Bone marrow (tissue), 2 donors: ENCODE data around the gene FIZ1.

Experiments
- DNase-seq, 2 donors: peaks; one replicate each; lab custom pipeline; 2025; lab: John Stamatoyannopoulos, UW

The FIZ1 gene

DNA sequence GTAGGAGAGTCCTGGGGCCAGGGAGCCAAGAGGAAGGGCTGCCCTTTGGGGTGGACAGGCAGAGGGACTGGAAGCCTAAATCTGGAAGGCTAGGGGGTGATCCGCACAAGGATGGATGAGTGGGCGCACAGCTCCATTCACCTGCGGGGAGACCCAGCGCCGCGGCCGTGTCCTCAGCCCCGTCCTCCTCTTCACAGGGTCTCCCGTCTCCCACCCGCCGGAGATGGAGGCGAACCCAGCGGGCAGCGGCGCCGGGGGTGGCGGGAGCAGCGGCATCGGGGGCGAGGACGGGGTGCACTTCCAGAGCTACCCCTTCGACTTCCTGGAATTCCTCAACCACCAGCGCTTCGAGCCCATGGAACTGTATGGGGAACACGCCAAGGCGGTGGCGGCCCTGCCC is 14.1 kb upstream of the FIZ1 start:
- no peak for DNase-seq

DNA sequence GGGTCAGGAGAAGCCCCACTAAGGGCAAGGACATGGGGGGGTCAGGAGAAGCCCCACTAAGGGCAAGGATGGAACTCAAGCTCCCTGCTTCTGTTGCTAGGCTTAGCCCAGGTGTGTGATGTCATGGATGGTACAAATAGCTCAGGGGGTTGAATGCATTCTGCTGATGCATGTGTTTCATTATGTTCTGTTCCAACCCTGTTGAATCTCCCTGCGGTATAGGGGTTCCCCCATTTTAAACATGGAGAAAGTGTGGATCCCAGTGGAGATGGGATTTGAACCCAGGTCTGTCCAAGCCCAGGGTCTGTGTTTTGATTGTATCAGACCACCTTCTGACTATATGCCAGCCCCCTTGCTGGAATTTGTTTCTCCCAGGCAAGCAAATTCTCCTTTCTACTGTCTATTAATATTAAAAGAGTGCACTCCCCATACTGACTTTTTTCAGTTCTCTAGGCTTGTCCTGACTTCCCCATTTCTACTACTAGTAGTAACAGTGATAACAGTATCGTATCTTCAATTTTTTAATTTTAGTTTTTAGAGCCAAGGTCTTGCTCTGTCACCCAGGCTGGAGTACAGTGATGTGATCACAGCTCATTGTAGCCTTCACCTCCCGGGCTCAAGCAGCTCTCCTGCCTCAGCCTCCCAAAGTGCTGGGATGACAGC is 12.8 kb upstream of the FIZ1 start:
- DNase-seq, result no peak

DNA sequence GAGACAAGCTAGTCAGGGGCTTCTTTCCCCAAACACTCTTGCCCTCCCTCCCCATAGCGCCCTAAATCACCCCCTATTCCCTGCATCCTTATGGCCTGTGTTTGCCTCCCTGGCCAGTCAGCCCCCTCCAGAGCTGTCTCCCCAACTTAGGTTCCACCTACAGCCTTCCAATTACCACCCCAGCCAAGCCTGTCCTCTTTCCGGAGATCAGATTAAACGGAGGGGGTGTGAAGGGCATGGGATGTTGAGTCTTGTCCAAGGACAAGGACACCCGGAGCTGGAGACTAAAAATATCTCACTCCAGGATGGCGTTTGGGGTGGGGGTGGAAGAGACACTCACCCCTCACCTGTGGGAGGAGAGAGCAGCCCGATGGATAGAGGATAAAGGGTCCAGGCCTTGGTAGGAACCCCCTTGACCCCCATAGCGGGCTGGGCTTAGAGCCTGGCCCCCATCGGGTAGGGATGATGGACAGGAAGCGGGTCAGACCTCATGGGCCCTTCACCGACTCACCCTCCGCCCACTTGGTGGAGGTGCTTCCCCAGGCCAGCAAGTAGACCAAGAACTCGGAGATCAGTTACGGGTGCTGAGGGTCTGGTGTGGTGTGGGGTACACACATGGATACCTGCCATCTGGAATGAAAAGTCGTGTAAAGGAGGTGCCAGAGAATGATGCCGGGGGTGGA is 12.1 kb upstream of the FIZ1 start:
- no peak for DNase-seq

DNA sequence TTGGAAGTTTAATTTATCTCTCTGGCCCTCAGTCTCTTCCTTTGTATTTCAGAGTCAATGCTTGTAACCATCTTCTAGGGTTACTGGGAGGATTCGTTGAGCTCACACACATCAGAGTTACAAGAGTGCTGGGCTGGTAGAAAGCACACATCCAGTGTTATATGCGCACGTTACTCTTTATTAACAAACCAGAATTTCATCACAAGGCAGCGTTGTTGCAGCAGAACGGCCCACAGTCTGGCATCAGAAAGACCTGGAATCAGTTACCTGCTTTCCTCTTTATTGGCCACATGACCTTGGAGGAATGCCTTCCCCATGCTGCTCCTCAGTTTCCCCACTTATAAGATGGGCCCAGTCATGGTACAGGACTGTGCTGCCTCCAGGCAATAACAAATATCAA is 10.0 kb upstream of the FIZ1 start:
- DNase-seq, result no peak

DNA sequence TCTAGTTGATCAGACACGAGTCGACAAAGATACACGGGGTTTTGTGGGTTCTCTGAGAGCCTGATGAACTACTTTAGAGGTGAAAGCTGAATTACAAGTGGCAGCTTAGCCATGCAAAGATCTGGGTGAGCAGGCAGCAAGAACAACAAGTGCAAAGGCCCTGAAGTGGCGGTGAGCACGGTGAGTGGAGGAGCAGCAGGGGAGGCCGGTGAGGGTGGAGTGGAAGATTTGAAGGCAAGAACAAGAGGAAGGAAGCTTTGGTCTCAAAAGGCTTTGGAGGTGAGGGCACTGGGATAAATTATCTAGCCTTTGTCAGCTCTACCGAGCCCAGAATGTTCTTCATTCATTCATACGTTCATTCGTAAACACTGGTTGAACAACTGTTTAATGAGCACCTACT is 7.5 kb upstream of the FIZ1 start:
- no peak for DNase-seq

DNA sequence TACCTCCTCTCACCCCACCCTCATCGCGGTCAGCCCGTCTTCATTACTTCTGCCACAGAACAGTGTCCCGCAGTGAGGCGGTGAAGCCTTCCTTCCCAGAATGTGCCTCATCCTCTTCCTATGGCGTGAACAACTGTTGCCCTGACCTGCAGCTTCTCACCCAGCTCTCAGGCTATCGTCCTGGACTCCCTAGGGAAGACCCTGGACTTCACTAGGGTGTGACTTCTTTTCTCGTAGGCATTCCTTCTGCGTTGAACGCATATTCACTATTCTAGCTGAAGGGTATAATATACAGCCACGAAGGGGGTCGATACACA is 7.1 kb upstream of the FIZ1 start:
- DNase-seq, result no peak

DNA sequence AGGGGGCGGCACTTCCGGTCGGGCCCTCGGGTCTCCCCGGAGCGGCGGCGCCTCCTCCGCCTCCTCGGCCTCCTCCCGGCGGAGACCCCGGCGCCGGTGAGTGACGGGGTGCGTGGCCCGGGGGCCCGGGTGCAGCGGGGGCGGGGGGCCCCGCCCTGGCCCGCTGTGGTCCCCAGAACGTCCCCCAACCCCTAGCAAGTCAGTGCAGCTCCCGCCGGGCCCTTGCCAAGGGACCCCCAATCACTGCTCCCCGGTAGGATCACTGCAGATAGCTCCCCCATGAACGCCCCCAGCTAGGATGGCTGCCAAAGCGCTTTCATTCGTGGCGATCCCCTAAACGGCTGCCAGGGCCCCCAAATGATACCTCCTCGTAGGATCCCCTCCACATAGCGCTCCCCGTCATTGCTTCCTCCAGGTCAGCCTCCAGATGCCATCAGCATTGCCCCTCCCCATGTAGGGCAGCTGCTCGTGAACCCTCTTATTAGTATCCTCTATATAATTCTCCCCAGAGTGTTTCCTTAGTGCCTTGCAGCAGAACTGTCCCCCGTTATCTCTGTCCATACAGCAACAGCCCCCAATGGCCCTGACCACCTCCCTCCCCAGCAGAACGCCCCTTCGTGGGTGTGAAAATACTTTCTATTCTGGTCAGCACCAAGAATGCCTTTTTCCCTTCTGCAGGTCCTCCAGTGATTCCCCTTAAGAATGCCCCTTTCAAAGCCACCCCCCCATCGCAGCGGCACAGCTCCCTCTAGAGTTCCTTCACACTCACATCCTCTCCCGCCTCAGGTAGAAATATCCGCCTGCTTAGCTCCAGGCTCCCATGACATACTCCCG is 6.5 kb upstream of the FIZ1 start, which contains the start of gene ZNF865:
ZNF865 (plus strand) TSS at position 11 of the 834 bp plus-strand sequence. CDS start 7,972 bp downstream, outside the sequence.
- peak; percentile 48 to 75 for DNase-seq

DNA sequence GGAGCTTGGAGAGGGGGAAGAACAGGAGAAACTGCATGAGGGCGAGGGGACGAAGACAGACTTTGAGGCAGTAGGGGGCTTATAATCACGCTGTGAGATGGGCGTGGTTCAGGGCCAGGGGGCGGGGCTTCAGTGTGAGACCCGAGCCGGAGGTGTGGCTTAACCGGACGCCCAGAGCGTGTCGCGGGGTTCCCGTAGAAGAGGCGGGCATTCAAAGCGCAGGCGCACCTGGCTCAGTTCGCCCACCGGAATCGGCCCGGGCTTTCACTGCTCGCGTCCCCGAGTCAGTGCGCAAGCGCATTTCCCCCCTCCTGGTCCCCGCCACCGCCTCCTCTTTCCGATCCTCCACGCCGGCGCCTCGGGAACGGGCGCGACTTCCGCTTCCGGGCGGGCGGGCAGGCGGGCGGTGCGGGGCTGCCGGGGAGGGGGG is 5.9 kb upstream of the FIZ1 start:
- DNase-seq, result peak; percentile 85 to 89

DNA sequence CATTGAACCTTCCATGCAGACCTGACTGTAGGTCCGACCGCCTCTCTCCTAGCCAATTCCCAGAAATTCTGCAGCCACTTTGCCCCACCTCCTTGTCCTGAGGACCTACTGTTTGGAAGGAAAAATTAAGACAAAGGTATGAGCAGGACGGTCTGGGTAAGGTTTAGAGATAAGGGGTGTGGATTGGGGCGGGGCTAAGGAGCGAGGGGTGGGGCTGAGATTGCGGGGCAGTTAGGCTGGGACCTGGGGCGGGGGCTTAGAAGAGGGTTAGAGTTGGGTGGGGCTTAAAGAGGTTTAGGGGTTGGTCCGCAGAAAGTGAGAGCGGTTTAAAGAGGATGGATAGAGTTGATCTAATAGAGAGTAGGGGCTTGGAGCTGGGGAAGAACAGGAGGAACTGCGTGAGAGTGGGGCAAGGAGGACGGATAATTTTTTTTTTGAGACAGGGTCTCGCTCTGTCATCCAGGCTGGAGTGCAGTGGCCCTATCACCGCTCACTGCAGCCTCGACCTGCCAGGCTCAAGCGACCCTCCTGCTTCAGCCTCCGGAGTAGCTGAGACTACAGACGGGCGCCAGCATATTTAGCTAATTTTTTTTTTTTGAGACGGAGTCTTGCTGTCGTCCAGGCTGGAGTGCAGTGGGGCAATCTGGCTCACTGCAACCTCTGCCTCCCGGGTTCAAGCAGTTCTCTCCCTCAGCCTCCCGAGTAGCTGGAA is 4.4 kb upstream of the FIZ1 start:
- DNase-seq, result no peak

DNA sequence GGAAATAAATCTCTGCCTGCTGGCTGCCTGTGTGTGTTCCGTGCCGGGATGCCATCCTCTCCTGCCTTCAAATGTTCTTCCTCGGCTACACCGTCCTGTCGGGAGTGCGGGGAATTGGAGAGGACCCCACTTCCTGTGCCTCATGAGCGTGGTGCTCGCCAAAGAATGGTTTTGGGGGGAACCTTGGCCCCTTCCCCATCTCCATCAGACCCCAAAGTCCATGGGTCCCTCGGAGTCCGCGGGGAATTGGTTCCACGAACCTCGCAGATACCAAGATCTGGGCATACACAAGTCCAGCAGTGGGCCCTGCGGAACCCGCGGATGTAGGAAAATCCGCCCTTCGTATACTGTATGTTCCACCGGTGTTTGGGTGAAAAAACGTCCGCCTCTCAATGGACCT is 3.8 kb upstream of the FIZ1 start:
- no peak for DNase-seq

DNA sequence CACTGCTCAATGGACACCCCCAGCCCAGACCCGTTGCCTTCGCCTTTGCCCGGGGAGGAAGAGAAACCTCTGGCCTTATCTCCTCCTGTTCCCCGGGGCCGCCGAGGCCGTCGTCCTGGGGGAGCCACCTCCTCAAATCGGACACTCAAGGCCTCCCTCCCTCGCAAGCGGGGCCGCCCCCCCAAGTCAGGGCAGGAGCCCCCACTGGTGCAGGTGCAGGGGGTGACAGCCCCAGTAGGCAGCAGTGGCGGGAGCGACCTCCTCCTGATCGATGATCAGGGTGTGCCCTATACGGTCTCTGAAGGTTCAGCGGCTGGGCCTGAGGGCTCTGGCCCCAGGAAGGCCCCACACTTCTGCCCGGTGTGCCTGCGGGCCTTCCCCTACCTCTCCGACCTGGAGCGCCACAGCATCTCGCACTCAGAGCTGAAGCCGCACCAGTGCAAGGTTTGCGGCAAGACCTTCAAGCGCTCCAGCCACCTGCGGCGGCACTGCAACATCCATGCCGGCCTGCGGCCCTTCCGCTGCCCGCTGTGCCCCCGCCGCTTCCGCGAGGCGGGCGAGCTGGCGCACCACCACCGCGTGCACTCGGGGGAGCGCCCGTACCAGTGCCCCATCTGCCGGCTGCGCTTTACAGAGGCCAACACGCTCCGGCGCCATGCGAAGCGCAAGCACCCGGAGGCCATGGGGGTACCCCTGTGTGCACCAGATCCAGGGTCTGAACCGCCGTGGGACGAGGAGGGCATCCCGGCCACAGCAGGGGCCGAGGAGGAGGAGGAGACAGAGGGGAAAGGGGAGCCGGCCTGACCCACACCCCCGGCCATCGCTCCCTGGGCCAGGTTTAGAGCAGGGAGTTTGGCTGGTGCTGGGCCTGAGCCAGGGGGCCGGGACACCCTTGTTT is 3.0 kb upstream of the FIZ1 start:
- no peak for DNase-seq

DNA sequence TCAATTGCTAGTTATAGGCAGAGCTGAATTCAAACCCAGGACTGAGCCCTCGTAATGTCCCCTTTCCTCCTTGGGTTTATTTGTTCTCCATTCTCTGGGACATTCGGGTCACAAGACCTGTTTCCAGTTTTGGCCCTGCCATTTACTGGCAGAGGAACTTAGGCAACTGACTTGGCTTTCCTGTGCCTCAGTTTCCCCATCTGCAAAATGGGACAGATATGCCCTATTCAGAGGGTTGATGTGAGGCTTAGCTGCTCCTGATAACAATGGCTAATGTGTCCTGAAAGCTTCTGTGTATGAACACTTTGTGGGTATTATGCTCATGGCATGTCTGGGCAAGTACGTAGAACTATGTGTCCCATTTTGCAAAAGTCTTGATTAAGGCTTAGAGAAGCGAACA is 1.8 kb upstream of the FIZ1 start:
- no peak for DNase-seq

DNA sequence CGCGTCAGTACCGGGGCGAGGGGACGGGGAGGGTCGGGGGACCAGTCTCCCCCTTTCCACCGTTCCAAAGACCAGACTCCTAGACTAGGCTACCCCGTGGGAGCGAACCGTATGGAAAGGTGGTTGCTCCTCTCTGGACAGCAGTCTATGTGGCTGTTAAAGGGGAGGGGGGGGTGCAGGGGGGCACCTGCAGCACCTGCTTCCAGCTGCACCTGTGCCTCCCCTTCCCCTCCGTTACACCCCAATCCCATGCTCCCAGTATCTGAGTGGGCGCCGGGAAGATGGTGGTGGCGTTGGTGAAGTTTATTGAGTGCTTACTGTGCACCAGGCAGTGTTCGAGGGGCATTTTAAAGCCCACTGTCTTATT is 1.3 kb upstream of the FIZ1 start:
- no peak for DNase-seq

DNA sequence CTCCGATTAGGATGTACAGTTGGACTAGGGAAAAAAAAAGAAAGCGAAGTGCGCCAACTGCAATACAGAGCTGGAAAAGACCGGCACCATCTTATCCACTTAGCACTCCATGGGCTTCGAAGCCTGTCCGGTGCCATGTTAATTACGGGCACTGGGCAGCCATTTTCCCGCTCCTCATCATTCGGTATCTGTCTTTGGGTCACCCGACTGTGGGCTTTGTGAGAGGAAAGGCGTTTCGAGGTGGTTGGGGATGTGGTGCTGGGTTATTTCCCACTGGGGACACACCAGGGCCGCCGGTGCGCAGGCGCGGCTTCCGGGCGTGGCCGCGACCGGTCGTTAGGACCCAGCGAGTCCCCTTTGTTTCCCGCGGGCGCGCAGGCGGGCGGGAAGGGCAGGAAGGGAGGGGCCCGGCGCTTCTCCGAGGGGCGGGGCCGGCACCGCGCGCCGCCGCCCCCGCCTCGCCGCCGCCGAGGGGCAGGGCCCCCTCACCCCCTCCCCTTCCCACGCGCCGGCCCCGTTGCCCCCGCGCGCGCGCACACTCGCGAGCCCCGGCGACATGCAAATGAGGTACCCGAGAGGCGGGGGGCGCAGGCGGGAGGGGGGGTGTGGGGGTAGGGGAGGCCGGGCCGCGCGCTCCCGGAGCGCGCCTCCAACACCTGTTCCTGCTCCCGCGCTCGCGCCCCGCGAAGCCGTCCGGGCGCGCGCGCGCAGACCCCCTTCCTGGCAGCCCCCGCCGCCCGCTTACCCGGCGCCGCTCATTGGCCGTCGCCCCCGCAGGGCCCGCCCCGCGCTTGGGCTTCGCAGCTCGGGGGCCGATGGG is 735 bp upstream of the FIZ1 start, which contains the start of gene ZNF524:
ZNF524 (plus strand) TSS at position 447 of the 820 bp plus-strand sequence. CDS start 1,825 bp downstream, outside the sequence.
- peak; percentile 95 to 96 for DNase-seq

DNA sequence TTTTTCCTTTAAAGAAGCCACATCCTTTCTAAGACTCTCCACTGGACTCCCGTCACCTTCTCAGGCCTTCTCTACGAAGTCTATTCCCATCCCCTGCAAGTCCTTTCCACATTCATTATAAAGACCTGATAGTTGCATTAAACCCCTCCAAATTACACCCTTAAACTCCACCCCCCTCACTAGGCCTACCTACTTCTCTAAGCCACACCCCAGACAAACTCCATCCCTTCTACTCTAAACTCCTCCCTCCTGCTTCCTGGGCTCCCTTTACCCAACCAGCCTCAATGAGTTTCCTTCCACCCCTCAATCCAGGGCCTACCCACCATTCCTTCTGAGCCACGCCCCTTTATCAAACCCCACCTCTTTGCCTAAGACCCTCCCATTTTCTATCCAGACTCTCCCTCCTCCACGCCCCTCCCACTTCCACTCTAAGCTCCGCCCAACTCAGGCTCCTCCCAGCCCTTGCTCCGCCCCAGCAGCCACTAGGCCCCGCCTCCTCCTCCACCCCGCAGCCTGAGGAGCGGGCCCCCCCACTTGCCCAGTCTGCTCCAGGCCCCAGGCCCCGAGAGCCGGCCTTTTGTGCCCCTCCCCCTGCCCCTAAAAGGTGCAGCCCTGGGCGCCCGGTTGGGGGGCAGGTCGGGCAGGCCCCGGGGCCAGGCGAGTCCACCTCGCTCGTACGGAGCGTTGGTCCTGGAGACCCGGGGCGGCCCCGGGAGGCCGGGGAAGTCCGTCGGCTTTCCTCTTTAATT is 424 bp downstream of the FIZ1 start:
- DNase-seq, result peak; percentile 94 to 99

DNA sequence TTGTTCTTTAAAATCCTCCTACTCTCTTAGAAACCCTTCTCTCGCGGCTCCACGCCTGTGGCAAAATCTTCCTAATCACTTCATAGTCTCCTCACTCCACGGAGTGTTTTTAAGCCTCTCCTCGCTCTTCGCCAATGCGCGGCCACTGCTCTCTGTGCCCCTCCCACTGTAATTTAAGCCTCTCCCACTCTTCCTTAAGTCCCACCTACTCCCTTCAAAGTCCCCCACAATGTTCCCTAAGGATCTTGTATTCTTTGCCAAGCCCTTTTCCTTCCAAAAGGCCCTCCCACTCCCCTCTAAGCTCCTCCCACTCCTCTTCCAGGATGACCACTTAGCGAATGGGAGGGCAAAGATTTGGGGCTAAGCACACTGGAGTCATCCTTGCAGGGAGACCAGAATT is 1.3 kb downstream of the FIZ1 start:
- DNase-seq, result no peak

DNA sequence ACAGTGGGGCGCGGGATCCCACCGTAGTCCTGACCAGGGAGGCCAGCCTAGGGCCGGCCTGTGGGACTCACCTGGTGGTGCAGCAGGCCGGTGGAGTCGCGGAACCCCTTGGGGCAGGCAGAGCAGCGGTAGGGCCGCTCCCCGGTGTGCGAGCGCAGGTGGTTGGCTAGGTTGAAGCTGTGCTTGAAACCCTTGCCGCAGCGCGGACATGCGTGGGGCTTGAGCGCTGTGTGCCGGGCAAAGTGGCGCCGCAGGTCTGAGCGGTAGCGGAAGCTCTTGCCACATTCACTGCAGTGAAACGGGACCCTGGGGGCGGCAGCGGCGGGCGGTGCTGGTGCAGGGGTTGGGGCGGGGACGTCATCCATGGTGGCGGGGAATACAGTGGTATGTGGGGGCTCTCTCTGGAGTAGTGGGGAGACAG is 1.8 kb downstream of the FIZ1 start:
- DNase-seq, result no peak

DNA sequence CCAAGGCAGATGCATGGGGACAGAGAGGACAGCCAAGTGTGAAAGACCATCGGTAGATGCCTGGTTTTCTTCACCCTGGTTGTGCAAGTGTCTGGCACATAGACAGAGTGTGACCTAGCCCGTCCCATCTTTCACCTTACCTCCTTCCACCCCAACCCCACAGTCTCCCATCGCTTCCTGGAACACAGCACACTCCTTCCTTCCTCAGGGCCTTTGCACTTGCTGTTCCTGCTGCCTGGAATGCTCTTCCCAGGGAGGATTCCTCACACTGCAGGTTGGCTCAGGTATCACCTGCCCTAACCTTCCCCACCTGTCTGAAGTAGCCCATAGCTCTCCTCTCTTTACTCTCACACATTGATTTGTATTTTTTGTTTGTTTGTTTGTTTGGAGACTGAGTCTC is 3.0 kb downstream of the FIZ1 start:
- no peak for DNase-seq

DNA sequence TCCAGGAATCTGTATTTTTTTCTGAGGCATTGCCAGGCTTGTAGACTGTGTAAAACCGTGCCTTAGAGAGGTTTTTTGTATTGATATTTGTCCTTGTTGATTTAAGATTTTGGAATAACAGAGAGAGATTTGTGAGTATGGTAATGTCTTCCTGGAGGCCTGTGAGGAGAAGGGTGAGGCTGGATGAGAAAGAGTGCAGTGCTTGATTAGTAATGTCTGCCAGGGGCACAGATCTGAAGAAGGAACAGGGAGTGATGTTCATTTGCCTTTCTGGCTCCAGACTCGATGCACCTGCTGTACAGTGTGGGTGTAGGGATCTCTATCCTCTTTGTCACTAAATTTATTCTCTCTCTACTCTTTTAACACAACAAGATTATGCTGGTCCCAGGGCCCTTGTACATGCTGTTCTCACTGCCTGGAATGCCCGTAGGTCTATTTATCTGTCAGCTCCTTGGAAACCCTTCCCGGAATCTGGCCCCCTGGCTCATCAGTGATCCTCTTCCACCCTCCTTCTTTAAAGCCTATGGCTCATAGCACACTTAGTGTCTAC is 4.2 kb downstream of the FIZ1 start:
- DNase-seq, result no peak
